HG03060 (cell line): ENCODE data around the gene ZC3H7A.

Experiments
- ATAC-seq: cut with Tn5 transposase; IDR thresholded peaks from one replicate; pipeline ENCODE4 v1.9.1; 2021; ENCODE audit warnings: low read depth, moderate number of reproducible peaks; ENCODE audit not compliant: unreplicated experiment

Gene ZC3H7A

GRCh38 chr16:11742093-11742535, 54.9 kb downstream of the ZC3H7A start:
- ATAC-seq, result no peak

- ATAC-seq, result no peak
Measured at GRCh38 chr16:11740567-11740966, 56.5 kb downstream of the ZC3H7A start.

GRCh38 chr16:11738742-11739544, 58.1 kb downstream of the ZC3H7A start:
- ATAC-seq, result no peak

- no peak for ATAC-seq
Measured at GRCh38 chr16:11737713-11738112, 59.3 kb downstream of the ZC3H7A start.

GRCh38 chr16:11736903-11737302, 60.2 kb downstream of the ZC3H7A start:
- no peak for ATAC-seq

GRCh38 chr16:11735787-11736186, 61.3 kb downstream of the ZC3H7A start:
- ATAC-seq, result no peak

GRCh38 chr16:11734653-11735043, 62.4 kb downstream of the ZC3H7A start:
- ATAC-seq, result no peak

- no peak for ATAC-seq
Measured at GRCh38 chr16:11734025-11734652, 62.9 kb downstream of the ZC3H7A start.

- ATAC-seq, result no peak
Measured at GRCh38 chr16:11731222-11731621, 65.8 kb downstream of the ZC3H7A start.

- ATAC-seq, result no peak
Measured at GRCh38 chr16:11729787-11730186, 67.3 kb downstream of the ZC3H7A start.

GRCh38 chr16:11727796-11728543, 69.1 kb downstream of the ZC3H7A start:
- ATAC-seq, result no peak

GRCh38 chr16:11726008-11726407, 71.0 kb downstream of the ZC3H7A start:
- no peak for ATAC-seq

- no peak for ATAC-seq
Measured at GRCh38 chr16:11725457-11725856, 71.6 kb downstream of the ZC3H7A start.

- no peak for ATAC-seq
Measured at GRCh38 chr16:11722468-11722808, 74.6 kb downstream of the ZC3H7A start.

- no peak for ATAC-seq
Measured at GRCh38 chr16:11721781-11722467, 75.1 kb downstream of the ZC3H7A start.

- no peak for ATAC-seq
Measured at GRCh38 chr16:11719762-11720161, 77.3 kb downstream of the ZC3H7A start.

GRCh38 chr16:11719171-11719570, 77.9 kb downstream of the ZC3H7A start:
- no peak for ATAC-seq

- ATAC-seq, result no peak
Measured at GRCh38 chr16:11717811-11718210, 79.2 kb downstream of the ZC3H7A start.

- ATAC-seq, result no peak
Measured at GRCh38 chr16:11716336-11716735, 80.7 kb downstream of the ZC3H7A start.

- ATAC-seq, result no peak
Measured at GRCh38 chr16:11715246-11715947, 81.7 kb downstream of the ZC3H7A start.
